HepG2 (cell line): ENCODE results near the gene UTS2R. TPM values are rescaled to one million over a fixed set of nuclear protein-coding genes. Genes with fewer than 3 reads are reported as not detected.
A peak's percentile ranks its signal among the peaks of the same experiment; 100 is the strongest.

Source experiments
- ATAD3A ChIP-seq: sonication (generic); formaldehyde crosslinking; IDR thresholded peaks from 2 replicates; pipeline ENCODE4 v1.4.0; 2020; ENCODE audit warnings: missing genetic modification reagents
- CENPX ChIP-seq: sonication (generic); formaldehyde crosslinking; IDR thresholded peaks from 2 replicates; pipeline ENCODE4 v1.9.0; 2021; ENCODE audit warnings: mild to moderate bottlenecking, missing genetic modification reagents, moderate library complexity
- DMTF1 ChIP-seq: sonication (generic); formaldehyde crosslinking; IDR thresholded peaks from 2 replicates; pipeline ENCODE4 v1.4.0; 2020; ENCODE audit warnings: mild to moderate bottlenecking, missing genetic modification reagents
- DRAP1 ChIP-seq: IDR thresholded peaks from 2 replicates; pipeline ENCODE4 v1.6.1; 2016; ENCODE audit warnings: missing genetic modification reagents, missing compliant biosample characterization
- EEA1 ChIP-seq: sonication (generic); formaldehyde crosslinking; IDR thresholded peaks from 2 replicates; pipeline ENCODE4 v1.5.1; 2020; ENCODE audit warnings: mild to moderate bottlenecking, missing genetic modification reagents, borderline replicate concordance
- MYC ChIP-seq: sonication (generic); formaldehyde crosslinking; IDR thresholded peaks from 2 replicates; pipeline ENCODE4 v1.9.0; 2021; ENCODE audit warnings: missing genetic modification reagents, borderline replicate concordance
- MYPOP ChIP-seq: sonication (generic); formaldehyde crosslinking; IDR thresholded peaks from 2 replicates; pipeline ENCODE4 v1.8.1; 2023; ENCODE audit warnings: mild to moderate bottlenecking, moderate library complexity, missing genetic modification reagents
- RERE ChIP-seq: IDR thresholded peaks from 2 replicates; pipeline ENCODE4 v1.6.1; 2016; ENCODE audit warnings: low read depth, missing genetic modification reagents, missing compliant biosample characterization
- RFX1 ChIP-seq: fragments of 450-650 bp; IDR thresholded peaks from 2 replicates; pipeline ENCODE4 v1.6.1; 2017
- SKIL ChIP-seq: sonication (generic); formaldehyde crosslinking; IDR thresholded peaks from 2 replicates; pipeline ENCODE4 v1.8.0; 2022; ENCODE audit warnings: missing genetic modification reagents, mild to moderate bottlenecking, moderate library complexity, borderline replicate concordance
- TERF1 ChIP-seq: sonication (generic); formaldehyde crosslinking; IDR thresholded peaks from 2 replicates; pipeline ENCODE4 v1.8.0; 2022; ENCODE audit warnings: mild to moderate bottlenecking, missing genetic modification reagents, moderate library complexity
- ZC3H13 ChIP-seq: sonication (generic); formaldehyde crosslinking; IDR thresholded peaks from 2 replicates; pipeline ENCODE4 v1.8.1; 2023; ENCODE audit warnings: mild to moderate bottlenecking, missing genetic modification reagents, moderate library complexity
- ZNF510 ChIP-seq: sonication (generic); formaldehyde crosslinking; IDR thresholded peaks from 2 replicates; pipeline ENCODE4 v1.4.0; 2020; ENCODE audit warnings: low read depth, mild to moderate bottlenecking, missing genetic modification reagents
- ZNF766 ChIP-seq: sonication (generic); formaldehyde crosslinking; IDR thresholded peaks from 2 replicates; pipeline ENCODE4 v1.5.0; 2020; ENCODE audit warnings: missing genetic modification reagents, borderline replicate concordance
- ZSCAN21 ChIP-seq: sonication (generic); formaldehyde crosslinking; IDR thresholded peaks from 2 replicates; pipeline ENCODE4 v1.8.0; 2022; ENCODE audit warnings: mild to moderate bottlenecking, missing genetic modification reagents, moderate library complexity, borderline replicate concordance
- polyA plus RNA-seq, 8 experiments: library from polyadenylated mRNA; depleted of rRNA in 3 of 8; stranded (reverse) in 7 of 8; unstranded in 1 of 8; fragments of >200 nt; fragmentation: Illumina TruSeq in 4 of 8; extraction: Trizol in 4 of 8; gene quantifications; 2 replicates each; pipeline versions ENCODE4 v1.2.1 to v1.2.3, GENCODE V29; 2011 to 2016; ENCODE audit warnings: low read depth in 4 of 8, missing spikeins in 1 of 8, mixed read lengths in 1 of 8; ENCODE audit not compliant: insufficient read depth in 1 of 8
- total RNA-seq, 5 experiments: library from RNA; depleted of rRNA; stranded (reverse); fragments of >200 nt; fragmentation: Illumina TruSeq; extraction: Trizol; gene quantifications; 2 replicates each; pipeline ENCODE4 v1.2.3, GENCODE V29; 2016; ENCODE audit warnings: low read depth in 1 of 5

The UTS2R gene
- total and polyA plus RNA-seq, 2 of the 13 experiments (the other 11 are each of a cell fraction or from before 2014, with no cell fraction given), result 0.13 to 0.15 TPM

GRCh38 chr17:82414548-82415281 is 43.1 kb downstream of the UTS2R start (continued):
- no peak for TF ChIP-seq SKIL (CRISPR knock-in tag)
- TF ChIP-seq MYPOP (CRISPR knock-in tag), result peak; percentile 92
- TF ChIP-seq RERE, result no peak
- TF ChIP-seq EEA1 (CRISPR knock-in tag), result peak; percentile 85; the same call in 1 of the 2 replicates
- TF ChIP-seq ZC3H13 (CRISPR knock-in tag), result peak; percentile 52; the same call in 1 of the 2 replicates
- TF ChIP-seq ZNF766 (CRISPR knock-in tag), result peak; percentile 96; the same call in 1 of the 2 replicates
- TF ChIP-seq ZSCAN21, result peak; percentile 96
- TF ChIP-seq TERF1 (CRISPR knock-in tag), result 0 out of 2 replicates have a peak, but pooled peaks have one; percentile 55
- no peak for TF ChIP-seq DMTF1
- peak; percentile 93 for TF ChIP-seq ZNF510 (CRISPR knock-in tag)
- TF ChIP-seq MYC, result peak; percentile 68; the same call in 1 of the 2 replicates
- peak; percentile 59; the same call in 1 of the 2 replicates for TF ChIP-seq DRAP1 (CRISPR knock-in tag)
- TF ChIP-seq CENPX (CRISPR knock-in tag), result no peak
- no peak for TF ChIP-seq RFX1
- TF ChIP-seq ATAD3A (CRISPR knock-in tag), result no peak
